T-helper 9 cell (primary cell): ENCODE results near the gene CLEC17A.

ENCODE experiments used
- DNase-seq: peaks from one replicate; pipeline ENCODE4 v3.0.0-alpha.2; 2020

CLEC17A gene

GRCh38 chr19:14659874-14660489 is 77.1 kb downstream of the CLEC17A start:
- no peak for DNase-seq

GRCh38 chr19:14661372-14661924 is 78.6 kb downstream of the CLEC17A start:
- no peak for DNase-seq
